Measurements from ENCODE around the gene SPEG.

Gene SPEG

DNA sequence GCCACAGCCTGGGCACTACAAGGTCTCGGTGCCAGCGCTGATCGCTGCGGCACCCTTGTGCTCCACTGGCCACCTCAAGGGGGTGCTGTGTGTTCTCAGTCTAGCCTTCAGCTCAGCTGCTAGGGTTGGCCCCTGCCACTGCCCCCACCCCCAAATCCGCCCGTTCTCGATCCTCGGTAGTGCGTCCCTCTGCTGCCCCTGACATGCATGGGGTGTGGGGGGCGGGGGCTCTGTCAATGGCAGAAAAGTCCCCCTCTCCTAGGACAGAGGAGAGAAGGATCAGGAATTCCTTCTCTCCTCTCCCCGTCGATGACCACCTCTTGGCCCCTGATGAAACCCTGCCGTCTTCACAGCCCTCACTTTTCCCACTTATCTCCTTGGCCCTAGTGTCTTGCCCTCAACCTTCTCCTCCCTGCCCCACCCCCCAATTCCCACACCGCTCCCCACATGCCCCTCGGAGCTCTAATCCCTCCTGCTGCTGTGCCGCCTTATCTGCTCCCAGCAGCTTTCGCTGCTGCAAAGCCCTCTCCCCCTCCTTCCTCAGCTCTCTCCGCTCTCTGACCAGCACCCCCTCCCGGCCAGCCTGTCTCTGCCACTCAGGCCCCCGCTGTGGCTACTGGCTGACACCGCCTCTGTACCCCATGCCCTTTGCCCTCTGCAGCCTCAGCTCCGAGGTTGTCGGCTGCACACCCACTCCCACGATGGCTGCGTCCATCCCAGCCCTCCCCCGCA is 75.3 kb downstream of the SPEG start:
- peak in 41 of 56 donors; percentile 3 to 62 (median 41) for DNase-seq

DNA sequence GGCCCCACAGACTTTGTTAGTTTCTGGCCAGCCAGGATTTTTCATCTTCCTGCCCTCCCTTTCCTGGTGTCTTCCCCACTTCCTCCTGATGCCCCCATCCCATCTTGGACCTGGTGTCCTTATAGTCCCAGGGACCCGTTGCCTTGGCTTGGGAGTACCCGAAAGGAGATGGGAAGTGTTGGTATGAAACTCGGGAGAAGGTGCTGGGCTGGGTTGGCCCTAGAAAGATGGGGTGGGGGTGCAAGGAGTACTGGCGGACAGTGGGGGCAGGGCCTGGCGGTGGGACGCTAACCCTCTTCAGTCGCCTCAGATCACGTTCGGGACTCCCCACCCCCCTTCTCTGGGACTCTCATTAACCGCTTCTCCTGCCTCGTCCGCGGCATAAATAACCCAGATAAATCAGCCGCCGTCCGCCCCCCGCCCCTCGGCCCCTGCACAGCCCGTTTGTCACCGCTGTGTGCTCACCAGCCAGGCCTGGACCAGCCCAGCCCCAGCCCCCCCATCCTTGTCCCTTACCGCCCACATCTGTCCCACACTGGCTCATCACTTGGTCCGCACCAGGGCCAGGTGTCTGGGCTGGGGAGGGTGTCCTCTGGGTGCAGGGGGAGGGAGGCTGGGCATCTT is 76.0 kb downstream of the SPEG start:
- no peak for DNase-seq

DNA sequence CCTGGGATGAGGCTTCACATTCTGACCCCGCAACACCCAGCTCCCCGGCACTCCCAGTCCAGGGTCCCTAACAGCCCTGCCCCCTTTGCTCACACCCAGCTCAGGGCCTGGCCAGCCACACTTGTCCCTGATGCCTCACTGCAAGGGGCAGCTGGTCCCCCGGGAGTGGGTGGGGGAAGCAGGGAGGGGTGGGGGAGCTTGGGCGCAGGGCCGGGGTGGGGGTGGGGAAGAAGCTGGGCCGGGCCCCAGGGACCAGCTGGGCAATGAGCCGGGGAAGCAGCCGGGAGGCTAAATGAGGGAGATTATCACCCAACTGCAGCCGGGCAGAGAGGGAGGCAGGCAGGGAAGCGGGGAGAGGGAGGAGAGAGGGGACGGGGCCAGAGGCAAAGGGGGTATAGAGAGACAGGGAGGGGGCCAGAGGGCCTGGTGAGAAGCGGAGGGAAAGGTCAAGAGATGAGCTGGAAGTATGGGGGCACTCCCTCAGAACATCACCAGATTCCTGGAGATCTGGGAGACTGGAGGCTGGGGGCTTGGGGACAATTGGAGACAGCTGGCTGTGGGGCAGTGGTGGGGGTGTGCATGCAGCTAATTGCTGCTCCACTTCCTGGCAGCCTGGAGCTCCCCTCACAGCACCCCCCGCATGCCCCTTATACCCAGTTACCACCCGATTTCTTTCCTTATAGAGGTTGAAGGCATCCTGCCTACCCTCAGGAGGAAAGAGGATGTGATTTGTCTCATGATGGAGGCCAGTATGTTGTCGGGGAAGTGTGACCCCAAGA is 77.1 kb downstream of the SPEG start:
- DNase-seq, result peak in 6 of 56 donors; percentile 4 to 38 (median 18)

DNA sequence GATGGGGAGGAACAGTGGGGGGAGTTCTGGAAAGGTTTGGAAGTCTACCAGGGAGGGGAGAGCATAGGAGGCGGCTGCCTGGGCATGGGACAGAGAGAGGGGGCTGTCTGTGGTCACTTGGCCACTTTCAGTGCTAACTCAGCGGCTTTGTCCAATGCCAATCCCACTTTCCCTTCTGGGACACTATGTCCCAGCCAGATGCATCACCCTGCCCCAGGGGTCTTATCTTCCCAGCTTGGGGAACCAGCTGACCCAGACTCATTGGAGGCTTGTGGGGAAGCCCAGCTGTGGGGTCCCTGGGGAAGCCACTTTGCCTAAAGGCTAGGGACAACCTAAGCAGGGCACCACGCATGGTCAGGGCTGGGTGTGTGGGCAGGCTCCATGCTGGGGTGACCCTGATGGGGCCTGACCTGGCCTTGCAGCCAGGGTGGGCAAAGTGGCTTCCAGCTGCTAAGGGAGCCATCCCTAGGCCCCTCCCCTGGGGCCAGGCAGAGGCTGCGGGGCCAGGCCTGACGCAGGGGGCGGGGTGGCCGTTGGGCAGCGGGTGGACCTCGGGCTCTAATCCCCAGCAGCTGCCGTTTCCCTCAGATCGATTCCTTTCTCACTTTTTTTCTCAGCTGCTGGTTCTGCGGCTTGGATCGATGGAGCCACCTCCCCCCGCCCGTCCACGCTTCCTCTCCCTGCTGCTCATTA is 78.0 kb downstream of the SPEG start:
- DNase-seq, result no peak

DNA sequence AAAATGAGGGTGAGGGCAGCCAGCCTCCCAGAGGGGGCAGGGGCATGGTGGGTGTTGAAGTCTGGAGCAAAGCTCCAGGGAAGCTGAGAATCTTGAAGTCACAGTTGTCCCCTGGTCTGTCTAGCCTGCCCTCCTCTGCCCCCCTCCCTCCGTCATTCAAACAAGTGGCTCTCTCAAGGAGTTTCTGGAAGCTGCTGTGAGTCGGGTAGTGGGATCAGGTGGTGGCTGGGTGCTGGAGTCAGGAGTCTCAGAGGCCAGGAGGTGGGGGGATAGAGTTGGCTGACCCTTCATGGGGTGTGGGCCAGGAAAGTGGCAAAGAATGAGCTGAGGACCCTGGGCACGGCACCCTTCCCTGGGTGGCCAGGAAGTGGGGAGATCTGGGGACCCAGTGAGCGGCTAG is 79.1 kb downstream of the SPEG start:
- DNase-seq, result no peak

DNA sequence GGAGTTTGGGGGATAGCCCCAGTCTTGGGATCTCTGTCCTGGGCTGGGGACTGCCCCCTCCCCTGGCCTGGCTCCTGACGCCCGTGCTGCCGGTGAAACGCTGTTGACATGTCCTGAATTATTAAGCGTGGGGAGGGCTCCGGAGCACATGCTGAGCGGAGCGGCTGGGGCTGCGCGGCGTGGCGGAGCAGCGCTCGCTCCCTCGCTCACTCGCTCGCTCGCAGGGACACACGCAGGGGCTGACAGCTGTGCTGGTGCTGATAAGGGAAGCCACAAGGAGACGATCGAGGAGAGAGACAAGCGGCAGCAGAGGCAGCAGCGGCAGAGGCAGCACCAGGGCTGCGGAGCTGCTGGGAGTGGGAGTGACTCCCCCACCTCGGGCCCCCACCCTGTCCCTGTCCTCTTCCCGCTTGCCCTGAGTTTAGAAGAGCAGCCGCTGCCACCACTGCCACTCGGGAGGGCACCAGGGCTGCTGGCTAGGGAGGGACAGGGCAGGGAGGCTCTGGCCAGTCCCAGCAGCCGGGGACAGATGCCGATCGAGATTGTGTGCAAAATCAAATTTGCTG is 79.6 kb downstream of the SPEG start, which contains the start of gene ASIC4:
ASIC4 (plus strand) TSS at position 287 of the 566 bp plus-strand sequence; CDS start at position 530, 243 bp downstream.
- peak in 2 of 56 donors; percentile 11 to 23 for DNase-seq

DNA sequence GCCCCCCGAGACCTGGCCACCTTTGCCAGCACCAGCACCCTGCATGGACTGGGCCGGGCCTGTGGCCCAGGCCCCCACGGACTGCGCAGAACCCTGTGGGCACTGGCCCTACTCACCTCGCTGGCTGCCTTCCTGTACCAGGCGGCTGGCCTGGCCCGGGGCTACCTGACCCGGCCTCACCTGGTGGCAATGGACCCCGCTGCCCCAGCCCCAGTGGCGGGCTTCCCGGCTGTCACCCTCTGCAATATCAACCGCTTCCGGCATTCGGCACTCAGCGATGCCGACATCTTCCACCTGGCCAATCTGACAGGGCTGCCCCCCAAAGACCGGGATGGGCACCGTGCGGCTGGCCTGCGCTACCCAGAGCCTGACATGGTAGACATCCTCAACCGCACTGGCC is 80.2 kb downstream of the SPEG start:
- no peak for DNase-seq

DNA sequence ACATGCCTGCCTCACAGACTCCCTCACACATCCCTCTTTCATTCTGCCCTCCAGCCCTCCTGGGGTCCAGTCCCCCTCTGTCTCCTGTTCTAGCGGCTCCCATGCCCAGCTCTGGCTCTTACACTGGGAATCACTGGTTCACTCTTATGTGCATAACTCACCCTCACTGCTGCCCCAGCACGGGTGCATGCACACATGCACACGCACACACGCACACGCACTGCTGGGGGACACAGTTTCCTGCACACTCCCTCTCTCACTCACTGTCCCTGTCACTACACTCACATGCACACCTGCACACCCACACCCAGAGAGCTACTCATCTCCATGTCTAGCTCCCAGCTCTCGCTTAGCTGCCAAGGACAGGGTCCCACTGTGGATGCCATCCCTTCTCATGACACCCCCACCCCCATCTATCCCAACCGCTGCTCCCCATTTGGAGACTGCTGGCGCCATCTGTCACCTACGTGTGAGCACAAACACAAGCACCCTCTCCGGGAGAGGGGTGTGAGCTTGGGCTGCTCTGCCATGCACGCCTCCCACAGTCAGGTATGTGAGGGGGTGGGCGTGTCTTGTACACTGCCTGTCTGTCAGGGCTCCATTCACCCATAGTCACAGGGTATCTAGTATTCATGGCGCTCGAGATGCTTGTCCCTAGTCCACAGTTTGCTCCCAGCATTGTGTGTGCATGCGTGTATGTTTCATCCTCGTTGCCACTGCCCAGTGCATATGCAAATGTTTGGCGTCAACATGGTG is 81.4 kb downstream of the SPEG start:
- DNase-seq, result no peak

DNA sequence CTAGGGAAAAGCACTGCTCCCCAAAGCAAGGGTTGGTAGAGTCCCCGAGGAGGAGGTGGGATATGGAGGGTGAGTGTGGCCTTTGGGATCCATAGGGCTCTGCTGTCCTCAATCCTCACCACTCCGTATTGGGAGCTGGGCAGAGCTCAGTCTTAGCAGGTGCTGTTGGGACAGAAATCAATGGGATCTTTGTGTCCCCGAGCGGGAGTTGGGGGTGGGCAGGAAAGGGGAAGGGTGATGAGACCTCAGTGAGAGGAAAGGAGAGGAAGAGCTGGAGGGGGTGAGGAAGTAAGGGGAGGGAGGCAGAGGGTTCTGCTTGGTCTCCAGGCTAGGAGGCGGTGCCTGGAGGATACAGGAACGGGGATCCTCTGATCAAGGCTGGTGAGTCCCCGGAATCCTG is 82.2 kb downstream of the SPEG start:
- no peak for DNase-seq

DNA sequence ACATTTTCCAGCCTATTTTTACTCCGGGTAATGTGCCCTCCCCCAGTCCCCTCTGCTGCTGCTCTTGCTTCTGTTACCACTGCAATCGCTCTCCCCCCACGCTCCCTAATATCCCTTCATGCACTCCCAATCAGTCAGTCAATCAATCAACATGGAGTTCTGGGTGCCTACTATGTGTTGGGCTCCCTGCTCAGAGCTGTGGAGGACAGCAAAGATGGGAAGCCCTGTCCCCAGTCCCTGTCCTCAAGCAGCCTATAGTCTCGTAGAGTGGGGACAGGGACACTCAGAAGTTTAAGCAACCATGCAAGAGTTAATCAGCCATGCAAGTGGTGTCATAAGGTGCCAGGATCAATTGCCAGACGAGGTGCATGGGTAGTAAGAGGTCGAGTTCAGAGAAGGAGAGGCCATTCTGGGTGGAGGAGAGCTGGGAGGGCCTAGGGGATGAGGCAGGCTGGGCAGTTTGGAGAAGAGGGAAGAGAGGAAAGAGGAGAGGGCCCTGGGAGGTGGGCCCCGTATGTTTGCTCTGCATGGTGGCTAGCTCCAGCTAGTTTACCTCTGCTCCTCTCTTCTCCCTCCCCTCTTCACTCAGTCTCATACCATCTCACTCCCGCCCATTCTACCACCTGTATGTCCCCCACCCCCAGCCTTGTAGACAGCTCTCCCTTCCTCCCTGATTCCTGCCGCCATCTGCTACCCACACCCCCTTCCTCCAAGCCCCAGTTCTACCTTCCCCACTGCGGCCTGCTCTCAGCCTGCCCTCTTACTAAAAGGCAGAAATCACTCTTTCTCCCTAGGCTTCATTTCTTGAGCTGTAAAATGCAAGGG is 83.5 kb downstream of the SPEG start:
- no peak for DNase-seq

DNA sequence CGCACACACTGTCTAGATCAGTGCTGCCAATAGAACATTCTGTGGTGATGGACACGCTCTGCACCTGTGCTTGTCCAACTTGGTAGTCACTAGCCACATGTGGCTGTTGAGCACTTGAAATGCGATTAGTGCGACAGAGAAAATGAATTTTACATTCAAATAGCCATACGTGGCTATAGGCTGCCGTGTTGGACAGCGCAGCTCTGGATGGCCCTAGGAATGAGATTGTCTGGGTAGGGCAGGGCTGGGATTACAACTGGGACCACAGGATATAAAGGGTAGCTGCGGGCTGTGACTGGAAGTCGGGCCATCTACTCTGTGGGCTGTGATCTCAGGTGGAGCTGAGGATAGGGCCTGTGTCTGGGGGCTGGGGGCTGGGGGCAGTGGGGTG is 84.9 kb downstream of the SPEG start:
- DNase-seq, result no peak

DNA sequence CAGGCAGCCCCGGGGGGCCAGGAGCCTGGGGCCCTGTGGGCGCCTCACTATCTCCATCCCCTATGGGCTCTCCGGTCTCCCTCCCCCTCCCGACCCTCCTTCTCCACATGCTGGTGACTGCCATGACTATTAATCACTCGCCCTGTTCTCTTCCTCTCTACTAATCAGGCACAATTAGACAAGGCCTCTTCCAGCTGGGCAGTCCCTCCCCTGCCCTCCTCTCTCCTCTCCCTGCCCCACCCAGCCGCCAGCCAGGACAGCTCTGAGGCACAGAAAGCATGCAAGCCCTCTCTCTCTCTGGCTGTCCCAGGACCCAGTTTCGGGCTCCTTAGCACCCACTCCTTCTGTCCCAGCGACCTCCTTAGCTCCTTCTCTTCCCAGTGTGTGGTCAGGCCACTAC is 85.4 kb downstream of the SPEG start:
- DNase-seq, result no peak

DNA sequence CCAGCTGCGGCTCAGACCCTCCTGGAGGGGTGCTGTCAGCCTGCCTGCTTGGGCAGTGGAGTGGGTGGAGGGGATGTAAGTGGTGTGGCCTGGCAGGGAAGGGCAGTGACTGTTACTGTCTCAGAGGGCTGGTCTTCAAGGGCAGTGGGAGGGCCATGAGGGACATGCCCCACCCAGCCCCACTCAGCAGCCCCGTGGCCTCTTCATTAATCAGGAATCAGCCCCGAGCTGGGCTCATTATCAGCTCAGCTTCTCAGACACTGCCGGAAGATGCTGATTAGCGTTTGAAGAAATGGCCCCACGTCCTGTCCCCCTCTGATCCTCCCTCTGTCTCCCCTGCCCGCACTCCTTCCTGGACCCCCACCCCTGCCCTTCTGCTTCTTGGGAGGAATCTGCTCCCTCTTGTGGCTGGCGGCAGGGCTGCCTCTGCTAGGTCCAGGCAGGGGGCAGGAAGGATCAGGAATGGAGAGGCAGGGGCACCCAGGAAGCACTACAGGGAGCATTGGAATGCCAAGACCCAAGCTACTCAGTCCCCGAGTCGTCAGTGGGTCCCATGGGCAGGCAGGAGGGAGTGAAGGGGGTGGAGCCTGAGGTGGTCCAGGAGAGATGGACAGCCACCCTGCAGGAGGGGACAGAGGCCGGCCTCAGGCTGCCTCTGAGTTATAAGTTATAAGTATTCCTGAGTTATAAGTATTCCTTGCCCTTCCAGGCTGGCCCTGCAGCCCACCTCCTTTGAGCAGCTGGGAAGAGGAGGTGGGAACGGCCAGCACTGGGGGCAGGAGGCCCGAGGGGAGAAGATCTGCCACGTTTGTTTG is 86.6 kb downstream of the SPEG start:
- DNase-seq, result peak in 11 of 56 donors; percentile 8 to 40 (median 16)

DNA sequence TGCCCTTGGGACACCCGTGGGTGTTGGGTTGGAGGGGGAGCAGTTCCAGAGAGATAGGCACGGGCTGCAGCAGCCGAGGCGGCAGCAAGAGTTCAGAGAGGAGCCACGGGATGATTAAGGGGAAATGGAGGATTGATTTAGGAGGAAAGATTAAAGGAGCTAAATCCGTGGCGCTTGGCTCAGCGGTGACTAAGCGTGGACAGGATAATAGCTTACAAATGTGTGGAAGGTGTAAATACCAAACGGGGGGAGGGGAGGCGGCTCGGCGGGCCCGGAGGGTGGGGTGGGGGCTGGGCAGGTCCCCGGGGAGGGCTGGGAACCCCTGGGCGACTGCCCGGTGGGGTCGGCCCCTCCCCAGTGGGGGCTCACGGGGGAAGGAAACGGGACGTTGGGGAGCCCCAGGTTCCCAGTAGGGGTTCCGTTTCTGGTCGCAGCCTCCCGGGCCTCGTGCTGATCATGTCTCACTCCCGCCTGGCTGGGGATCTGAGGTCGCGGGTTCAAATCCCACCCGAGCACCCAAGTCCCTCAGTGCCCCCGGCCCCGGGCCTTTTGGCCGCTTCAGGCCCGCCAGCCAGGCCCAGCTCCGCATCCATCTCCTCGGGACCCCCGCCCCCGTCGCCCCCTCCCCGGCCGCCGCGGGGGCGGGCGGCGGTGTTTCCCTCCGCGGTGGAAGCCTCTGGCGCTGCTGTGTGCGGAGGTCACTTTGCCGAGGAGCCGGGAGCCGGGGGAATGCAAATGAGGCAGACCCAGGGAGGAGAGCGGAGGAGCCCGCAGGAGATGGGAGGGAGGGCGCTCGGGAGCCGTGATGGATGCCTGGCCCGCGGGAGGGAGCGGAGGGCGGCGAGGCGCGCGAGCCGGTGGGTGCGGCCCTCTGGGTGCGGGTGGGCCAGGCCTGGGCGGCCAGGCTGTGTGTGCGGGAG is 87.7 kb downstream of the SPEG start:
- peak in 17 of 56 donors; percentile 4 to 40 (median 26) for DNase-seq

DNA sequence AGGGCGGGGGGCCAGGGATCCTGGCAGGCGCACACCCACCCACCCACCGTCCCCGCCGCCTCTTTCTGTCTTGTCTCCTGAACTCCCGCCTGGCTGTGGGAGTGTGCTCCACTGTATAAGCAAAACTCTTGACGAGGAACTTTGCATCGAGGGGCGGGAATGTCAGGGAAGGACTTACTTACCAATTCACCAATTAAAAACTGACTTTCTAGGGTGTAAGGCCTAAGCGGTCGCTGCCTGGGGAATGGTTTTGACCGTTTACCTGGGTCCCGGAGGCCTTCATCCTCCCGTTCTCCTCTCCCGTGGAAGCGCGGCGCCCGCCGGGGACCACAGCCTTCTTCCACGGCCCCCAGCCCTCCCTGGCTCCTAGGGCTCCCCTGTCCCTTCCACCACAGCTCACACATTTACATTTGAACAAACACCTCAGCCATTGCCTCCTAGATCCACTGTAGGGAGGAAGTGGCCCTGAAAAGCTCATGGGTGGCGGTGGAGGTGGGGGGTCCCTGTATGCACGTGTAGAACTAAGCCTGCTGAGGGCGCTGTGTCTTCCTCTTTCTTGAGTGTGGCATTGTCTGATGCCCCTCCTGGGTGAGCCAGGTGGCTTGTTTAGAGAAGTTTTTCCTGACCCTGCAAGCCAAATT is 88.5 kb downstream of the SPEG start:
- no peak for DNase-seq

DNA sequence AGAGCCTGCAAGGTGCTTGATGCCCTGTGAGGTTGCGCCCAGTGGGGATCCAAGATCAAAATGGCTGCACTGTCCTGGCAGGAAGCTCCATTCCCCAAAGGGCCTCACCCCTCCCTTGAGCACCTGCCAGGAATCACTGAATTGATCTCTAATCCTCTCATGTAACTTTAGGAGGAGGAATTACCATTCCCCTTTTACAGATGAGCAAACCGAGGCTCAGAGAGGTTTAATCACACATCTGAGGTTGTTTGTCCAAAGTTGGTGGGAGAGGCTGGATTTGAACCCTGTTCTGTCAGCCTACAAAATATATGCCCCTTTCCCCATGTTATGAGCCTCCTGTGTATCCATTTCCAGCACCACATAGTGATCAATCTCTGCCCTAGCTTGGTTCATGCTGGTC is 90.2 kb downstream of the SPEG start:
- DNase-seq, result no peak
